Esophagus (tissue), 2 donors: ENCODE measurements around the gene OPCML. TPM values are rescaled to one million over a fixed set of nuclear protein-coding genes. Genes with fewer than 3 reads are reported as not detected.

ENCODE experiments used
- H3K27ac ChIP-seq, 2 donors: one replicate each; pipeline ENCODE4 v1.5.1; 2013; ENCODE audit warnings: low read depth in 2 of 2, mild to moderate bottlenecking in 2 of 2, inconsistent platforms in 1 of 2, low read length in 1 of 2, moderate library complexity in 1 of 2
- H3K27me3 ChIP-seq, 2 donors: one replicate each; pipeline ENCODE4 v1.6.1; 2013; ENCODE audit warnings: low read length in 2 of 2, control low read depth in 1 of 2, mild to moderate bottlenecking in 1 of 2; ENCODE audit not compliant: insufficient read depth in 2 of 2, control insufficient read depth in 1 of 2
- H3K36me3 ChIP-seq, 2 donors: one replicate each; pipeline ENCODE4 v1.6.1; 2013; ENCODE audit warnings: low read length in 1 of 2; ENCODE audit not compliant: control insufficient read depth in 2 of 2, insufficient read depth in 2 of 2
- H3K4me1 ChIP-seq, 2 donors: one replicate each; pipeline ENCODE4 v1.6.1; 2013; ENCODE audit warnings: low read length in 1 of 2; ENCODE audit not compliant: control insufficient read depth in 2 of 2, insufficient read depth in 2 of 2
- H3K4me3 ChIP-seq, 2 donors: one replicate each; pipeline ENCODE4 v1.5.1; 2013; ENCODE audit warnings: low read length in 2 of 2, mild to moderate bottlenecking in 2 of 2, low read depth in 1 of 2, moderate library complexity in 1 of 2
- H3K9me3 ChIP-seq, 2 donors: one replicate each; pipeline ENCODE4 v1.6.1; 2013; ENCODE audit warnings: mild to moderate bottlenecking in 2 of 2, low read depth in 1 of 2, low read length in 1 of 2, moderate library complexity in 1 of 2; ENCODE audit not compliant: control insufficient read depth in 2 of 2, insufficient read depth in 1 of 2
- WGBS, 2 donors: extraction: QIAGEN DNeasy Blood & Tissue Kit; methylation state at CpG; one replicate each; pipeline ENCODE4 v1.1.7; 2013; 5-methylcytosine and 5-hydroxymethylcytosine counted together
- polyA plus RNA-seq, 2 donors: library from polyadenylated mRNA; stranded (reverse); fragments of 200-250 nt; gene quantifications; one replicate each; pipeline ENCODE4 v1.2.3, GENCODE V29; 2013
- donor health status: healthy with polysubstance abuse.
- donor health status: Bipolar disorder and iron deficiency.

Gene OPCML
- polyA plus RNA-seq, 2 donors = 0.04 to 0.05 TPM

DNA sequence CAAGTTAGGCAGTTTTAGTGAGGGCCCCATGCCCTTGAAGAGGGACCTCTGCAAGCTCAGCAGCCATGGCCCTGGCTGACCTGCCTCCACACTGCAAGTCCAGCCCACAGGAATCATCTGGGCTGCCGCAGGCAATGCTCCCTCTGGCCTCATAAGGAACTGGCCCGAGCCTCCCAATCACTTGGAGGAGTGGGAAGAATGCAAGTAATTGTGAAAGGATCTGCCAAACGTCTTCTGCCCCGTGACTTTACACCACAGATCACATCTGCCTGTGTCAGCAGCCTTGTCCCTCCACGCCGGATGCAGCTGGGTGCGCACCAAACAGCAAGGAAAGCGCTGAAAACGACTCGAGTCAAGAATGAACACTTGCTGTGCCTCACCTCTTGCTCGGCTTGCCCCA, 23.8 kb downstream of the OPCML start:
- Histone ChIP-seq H3K4me3 (no peak overlapping the region), H3K27me3 (no peaks in the 10 kb centered on the region), H3K27ac (no peak overlapping the region), H3K4me1 (no peaks in the 10 kb centered on the region), H3K36me3 (no peaks in the 10 kb centered on the region), H3K9me3 (no peaks in the 10 kb centered on the region)
- 77 to 81% methylated on average over 11 of the region's 11 CpGs for WGBS, 2 donors

DNA sequence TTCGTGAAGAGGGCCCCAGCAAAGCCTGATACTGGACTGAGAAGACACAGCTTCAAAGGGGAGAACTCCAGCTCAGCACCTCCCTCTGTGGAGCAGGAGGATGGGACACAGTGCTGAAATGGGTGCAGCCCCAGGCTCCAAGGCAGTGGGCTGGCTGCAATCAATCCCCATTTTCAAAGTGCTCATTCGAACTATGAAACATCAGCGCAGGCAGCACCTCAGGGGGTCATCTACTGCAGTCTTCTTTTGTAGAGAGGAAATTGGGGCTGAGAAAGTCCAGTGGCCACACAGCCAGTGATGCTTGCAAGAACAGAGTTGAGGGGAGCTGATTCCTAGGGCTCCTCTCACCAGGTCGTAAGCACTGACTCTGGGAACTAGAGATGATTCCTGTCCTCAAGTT, 25.1 kb downstream of the OPCML start:
- 74 to 87% methylated on average over 4 of the region's 4 CpGs for WGBS, 2 donors
- no peaks in the 10 kb centered on the region for H3K9me3 ChIP-seq
- H3K4me1 ChIP-seq = no peaks in the 10 kb centered on the region
- no peaks in the 10 kb centered on the region for H3K27me3 ChIP-seq
- no peaks in the 10 kb centered on the region for H3K36me3 ChIP-seq
- H3K27ac ChIP-seq = no peak overlapping the region
- H3K4me3 ChIP-seq = no peak overlapping the region

DNA sequence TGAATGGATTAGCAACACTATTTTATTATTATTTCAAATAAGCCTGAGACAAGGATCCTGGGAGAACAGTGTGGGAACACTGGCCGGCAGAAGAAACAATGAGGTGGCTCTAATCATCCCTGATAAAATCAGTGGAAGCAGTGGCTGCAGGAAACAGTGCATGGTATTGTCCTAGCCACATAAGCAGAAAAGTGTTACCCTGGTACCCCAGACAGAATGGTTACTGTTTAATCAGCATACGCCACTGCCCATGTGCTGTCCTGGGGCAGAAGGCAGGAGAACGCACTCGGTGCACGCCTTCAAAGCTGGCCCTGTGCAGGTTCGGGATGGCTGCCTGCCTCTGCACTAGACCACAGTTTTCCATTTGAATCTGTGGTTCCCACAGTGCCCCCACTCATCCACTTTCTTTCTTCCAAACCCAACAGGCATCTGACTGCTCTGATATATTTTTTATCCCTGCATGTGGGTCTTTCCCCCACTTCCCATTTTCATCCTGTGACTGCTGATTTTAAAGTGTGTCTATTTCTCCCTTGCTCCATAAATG, 25.7 kb downstream of the OPCML start:
- Histone ChIP-seq H3K9me3 (no peaks in the 10 kb centered on the region), H3K27me3 (no peaks in the 10 kb centered on the region), H3K4me3 (no peak overlapping the region), H3K27ac (no peak overlapping the region), H3K36me3 (no peaks in the 10 kb centered on the region), H3K4me1 (no peaks in the 10 kb centered on the region)
- WGBS, 2 donors = 79 to 86% methylated on average over 6 of the region's 6 CpGs

DNA sequence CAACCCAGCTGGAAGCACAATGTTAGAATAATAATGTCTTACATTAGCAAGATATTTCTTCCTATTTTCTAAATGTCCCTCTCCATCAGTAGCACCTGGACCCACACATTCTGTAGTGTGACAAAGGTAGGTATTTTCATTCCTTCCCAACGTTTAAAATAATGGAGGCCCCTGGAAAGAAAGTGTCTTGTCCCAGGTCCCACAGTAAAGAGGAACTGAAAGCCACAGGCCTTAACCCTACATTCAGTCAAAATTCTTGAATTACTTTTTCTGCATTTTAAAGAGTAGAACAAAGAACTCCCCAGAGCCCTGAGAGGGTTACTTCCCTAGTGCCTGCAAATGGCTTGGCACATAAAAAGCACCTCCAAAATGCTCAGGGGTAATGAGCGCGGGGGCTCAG, 26.3 kb downstream of the OPCML start:
- 56 to 67% methylated on average over 3 of the region's 3 CpGs for WGBS, 2 donors
- Histone ChIP-seq H3K4me3 (no peak overlapping the region), H3K27me3 (no peaks in the 10 kb centered on the region)

DNA sequence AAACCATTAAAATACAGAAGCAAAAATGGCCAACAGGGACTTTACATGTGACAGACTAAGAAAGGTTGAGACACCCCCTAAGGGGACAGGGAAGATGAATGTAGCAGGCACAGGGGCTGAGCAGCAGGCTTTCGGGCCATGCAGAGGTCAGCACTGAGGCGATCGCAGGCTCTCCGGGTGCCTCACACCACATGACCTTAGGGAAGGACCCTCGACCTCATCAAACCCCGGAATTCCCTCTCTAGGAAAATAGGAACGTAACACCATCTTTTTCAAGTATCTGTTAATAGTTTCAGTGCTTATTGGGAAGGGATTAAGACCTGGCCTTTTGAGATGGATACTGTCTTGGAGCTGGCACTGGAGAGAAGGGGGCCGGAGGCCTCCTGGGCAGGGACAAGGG, 27.4 kb downstream of the OPCML start:
- H3K9me3 ChIP-seq = no peaks in the 10 kb centered on the region
- H3K4me3 ChIP-seq = no peak overlapping the region
- H3K36me3 ChIP-seq = no peaks in the 10 kb centered on the region
- no peaks in the 10 kb centered on the region for H3K4me1 ChIP-seq
- H3K27me3 ChIP-seq = no peaks in the 10 kb centered on the region
- H3K27ac ChIP-seq = no peak overlapping the region
- WGBS, 2 donors = 77 to 80% methylated on average over 8 of the region's 8 CpGs

More for the DNA sequence above, 26.3 kb downstream of the OPCML start:
- no peaks in the 10 kb centered on the region for H3K36me3 ChIP-seq
- H3K9me3 ChIP-seq = no peaks in the 10 kb centered on the region
- no peaks in the 10 kb centered on the region for H3K4me1 ChIP-seq
- no peak overlapping the region for H3K27ac ChIP-seq

DNA sequence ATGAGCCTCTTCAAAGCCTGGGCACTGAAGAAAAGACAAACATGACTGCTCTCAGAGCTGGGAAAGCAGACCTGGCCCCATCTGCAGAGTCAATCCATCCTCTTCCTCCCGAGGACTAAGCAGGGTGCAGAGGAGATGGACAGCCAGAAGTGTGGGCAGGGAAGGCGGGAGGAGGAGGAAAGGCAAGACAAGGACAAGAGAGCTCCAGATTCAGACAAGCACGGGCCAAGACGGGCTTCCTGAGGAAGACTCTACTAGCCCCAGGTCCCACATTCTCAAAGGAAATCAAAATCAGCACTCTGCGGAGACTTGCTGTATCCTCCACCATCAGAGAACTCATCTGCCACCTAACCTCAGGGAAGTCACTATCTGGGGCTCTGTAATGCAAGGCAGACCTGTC, 28.5 kb downstream of the OPCML start:
- Histone ChIP-seq H3K4me1 (no peaks in the 10 kb centered on the region), H3K36me3 (no peaks in the 10 kb centered on the region), H3K9me3 (no peaks in the 10 kb centered on the region), H3K4me3 (no peak overlapping the region), H3K27me3 (no peaks in the 10 kb centered on the region), H3K27ac (no peak overlapping the region)
- 67 to 69% methylated on average over 5 of the region's 5 CpGs for WGBS, 2 donors

DNA sequence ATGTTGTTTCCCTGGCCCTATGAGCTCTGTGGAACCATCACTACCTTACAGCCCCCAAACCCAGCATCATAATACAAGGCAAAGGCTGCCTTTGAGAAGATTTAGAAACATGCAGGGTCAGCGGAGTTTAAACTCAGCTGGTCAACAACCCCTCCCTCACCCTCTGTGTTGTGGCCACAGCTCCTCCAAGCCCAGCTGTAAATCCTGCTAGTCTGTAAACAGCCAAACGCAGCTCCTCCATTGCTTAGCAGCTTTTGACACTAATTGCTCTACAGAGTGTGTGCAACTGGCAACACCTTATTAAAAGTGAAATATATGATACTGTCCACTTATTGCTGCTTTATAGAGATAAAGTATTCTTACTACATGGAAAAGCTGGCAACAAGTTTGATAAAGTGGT, 29.1 kb downstream of the OPCML start:
- H3K27ac ChIP-seq = no peak overlapping the region
- 47 to 63% methylated on average over 2 of the region's 2 CpGs for WGBS, 2 donors
- no peaks in the 10 kb centered on the region for H3K27me3 ChIP-seq
- H3K36me3 ChIP-seq = no peaks in the 10 kb centered on the region
- H3K9me3 ChIP-seq = no peaks in the 10 kb centered on the region
- H3K4me1 ChIP-seq = no peaks in the 10 kb centered on the region
- H3K4me3 ChIP-seq = no peak overlapping the region

DNA sequence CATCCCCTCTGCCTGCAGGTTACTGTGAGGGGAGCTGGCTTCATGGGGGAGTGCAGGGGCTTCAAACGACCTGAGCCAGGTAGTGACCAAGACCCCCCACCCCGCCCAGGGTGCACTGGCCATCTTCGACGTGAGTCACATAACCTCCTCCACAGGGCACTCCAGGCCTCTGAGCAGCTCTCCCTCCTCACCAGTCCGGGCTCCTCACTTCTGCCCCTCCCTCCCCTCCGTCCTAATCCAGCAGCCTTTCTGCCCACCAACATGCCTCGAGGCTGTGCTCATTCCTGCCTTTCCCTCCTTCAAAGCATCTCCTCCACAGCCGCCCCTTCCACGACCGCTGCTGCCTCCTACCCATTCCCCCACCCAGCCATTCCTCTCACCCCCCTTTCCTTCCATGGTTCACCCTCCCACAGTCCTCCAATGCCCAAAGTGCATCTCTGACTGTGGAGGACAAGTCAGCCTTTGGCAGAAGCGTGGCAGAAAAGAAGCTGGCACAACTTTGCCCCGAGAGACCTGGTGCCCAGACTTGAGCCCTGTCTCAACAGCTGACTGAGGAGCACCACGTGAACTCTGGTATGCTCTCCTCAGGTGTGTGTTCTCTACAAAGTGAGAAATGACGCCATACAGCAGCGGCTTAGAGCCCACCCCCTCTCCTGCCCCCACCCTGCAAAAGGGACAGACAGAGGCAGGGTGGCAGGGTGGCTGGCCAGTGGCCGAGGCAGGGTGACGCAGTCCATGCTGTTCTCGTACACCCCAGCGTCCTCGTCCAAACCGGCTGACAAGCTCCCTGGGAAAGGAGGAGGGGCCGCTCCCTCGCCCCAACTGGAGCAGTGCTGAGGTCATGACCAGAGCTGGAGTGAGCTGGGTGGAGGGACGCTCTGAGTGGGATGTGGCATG, 30.4 kb downstream of the OPCML start:
- H3K9me3 ChIP-seq = no peaks in the 10 kb centered on the region
- H3K36me3 ChIP-seq = no peaks in the 10 kb centered on the region
- H3K27me3 ChIP-seq = no peaks in the 10 kb centered on the region
- no peak overlapping the region for H3K4me3 ChIP-seq
- H3K27ac ChIP-seq = no peak overlapping the region
- no peaks in the 10 kb centered on the region for H3K4me1 ChIP-seq
- WGBS, 2 donors = 32 to 37% methylated on average over 24 of the region's 24 CpGs

DNA sequence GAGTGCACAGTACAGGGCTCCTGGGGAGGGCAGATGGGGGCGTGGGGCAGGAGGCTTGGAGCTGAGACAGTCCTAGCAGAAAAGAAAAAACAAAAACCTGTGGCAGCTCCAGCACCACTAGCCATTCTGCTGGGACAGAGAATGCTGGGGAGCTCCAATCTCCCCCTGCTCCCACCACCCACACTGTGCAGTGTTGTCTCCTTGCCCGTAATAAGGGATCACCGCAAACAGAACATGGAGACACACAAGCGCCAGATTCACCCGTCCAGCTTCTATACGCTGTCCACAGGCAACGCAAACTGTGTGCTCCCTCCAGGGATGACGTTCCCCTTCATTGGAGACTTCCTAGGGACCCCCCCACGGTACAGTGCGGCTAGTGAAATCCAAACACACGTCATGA, 31.4 kb downstream of the OPCML start:
- no peak overlapping the region for H3K4me3 ChIP-seq
- no peaks in the 10 kb centered on the region for H3K4me1 ChIP-seq
- no peaks in the 10 kb centered on the region for H3K27me3 ChIP-seq
- no peaks in the 10 kb centered on the region for H3K36me3 ChIP-seq
- no peaks in the 10 kb centered on the region for H3K9me3 ChIP-seq
- no peak overlapping the region for H3K27ac ChIP-seq
- WGBS, 2 donors = 76 to 78% methylated on average over 10 to 11 of the region's 11 CpGs

DNA sequence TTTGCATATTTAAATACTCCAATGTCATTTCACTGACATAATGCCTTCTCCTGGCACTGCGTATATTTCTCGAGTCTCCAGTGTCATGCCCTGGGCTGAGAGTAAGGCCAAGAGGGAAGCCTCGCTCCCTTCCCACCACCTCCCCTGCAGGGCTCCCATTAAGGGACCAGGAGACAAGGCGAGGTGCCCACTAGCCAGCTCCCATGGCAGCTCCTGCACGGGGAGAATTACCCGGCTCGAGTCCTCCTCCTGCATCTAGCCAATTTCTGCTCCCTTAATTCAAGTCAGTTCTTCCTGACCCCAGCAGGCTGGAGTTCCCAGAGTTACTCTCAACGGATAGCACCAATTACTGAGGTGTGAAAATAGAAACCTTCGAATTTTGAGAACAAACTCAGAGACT, 31.9 kb downstream of the OPCML start:
- Histone ChIP-seq H3K27ac (no peak overlapping the region), H3K27me3 (no peaks in the 10 kb centered on the region), H3K9me3 (no peaks in the 10 kb centered on the region), H3K36me3 (no peaks in the 10 kb centered on the region), H3K4me1 (no peaks in the 10 kb centered on the region), H3K4me3 (no peak overlapping the region)
- WGBS, 2 donors = 71 to 73% methylated on average over 9 of the region's 9 CpGs
